KMS-11 (cell line): ENCODE measurements around the gene LHB.

Experiments
- H2AFZ ChIP-seq: fragments of 200-600 bp; sonication (generic); 2 replicates; pipeline ENCODE4 v1.6.1; 2016; ENCODE audit warnings: antibody characterized with exemption, mixed run types, low read depth
- H3K27ac ChIP-seq: fragments of 200-600 bp; sonication (generic); 2 replicates; pipeline ENCODE4 v1.6.1; 2016; ENCODE audit warnings: mild to moderate bottlenecking, mixed run types
- H3K27me3 ChIP-seq: fragments of 200-600 bp; sonication (generic); 2 replicates; pipeline ENCODE4 v1.6.1; 2017; ENCODE audit warnings: mild to moderate bottlenecking, low read depth, mixed run types, moderate library complexity; ENCODE audit not compliant: insufficient read depth
- H3K36me3 ChIP-seq: fragments of 200-600 bp; sonication (generic); 2 replicates; pipeline ENCODE4 v1.6.1; 2017; ENCODE audit warnings: mild to moderate bottlenecking, mixed run types; ENCODE audit not compliant: insufficient read depth
- H3K4me1 ChIP-seq: fragments of 200-600 bp; sonication (generic); 2 replicates; pipeline ENCODE4 v1.6.1; 2016; ENCODE audit warnings: mild to moderate bottlenecking, low read depth, mixed run types; ENCODE audit not compliant: poor library complexity, severe bottlenecking
- H3K4me2 ChIP-seq: fragments of 200-600 bp; sonication (generic); 2 replicates; pipeline ENCODE4 v1.7.0; 2016; ENCODE audit warnings: mild to moderate bottlenecking, mixed run types
- H3K4me3 ChIP-seq: fragments of 200-600 bp; sonication (generic); IDR thresholded peaks from 2 replicates; pipeline ENCODE4 v1.6.1; 2017; ENCODE audit warnings: low read depth, low read length, mixed read lengths; ENCODE audit not compliant: insufficient read depth
- H3K79me2 ChIP-seq: fragments of 200-600 bp; sonication (generic); 2 replicates; pipeline ENCODE4 v1.6.1; 2016; ENCODE audit warnings: low read depth, mixed run types; ENCODE audit not compliant: insufficient read depth
- H3K9ac ChIP-seq: fragments of 200-600 bp; sonication (generic); 2 replicates; pipeline ENCODE4 v1.6.1; 2016; ENCODE audit warnings: mild to moderate bottlenecking, mixed run types
- H4K20me1 ChIP-seq: fragments of 200-600 bp; sonication (generic); 2 replicates; pipeline ENCODE4 v1.6.1; 2016; ENCODE audit warnings: mild to moderate bottlenecking, mixed run types; ENCODE audit not compliant: insufficient read depth
- CTCF ChIP-seq: fragments of 200-600 bp; sonication (generic); conservative IDR thresholded peaks from 2 replicates; pipeline ENCODE4 v1.6.1; 2017; ENCODE audit warnings: low read depth, mild to moderate bottlenecking, antibody characterized with exemption, low read length, moderate library complexity, mixed read lengths

The LHB gene

DNA sequence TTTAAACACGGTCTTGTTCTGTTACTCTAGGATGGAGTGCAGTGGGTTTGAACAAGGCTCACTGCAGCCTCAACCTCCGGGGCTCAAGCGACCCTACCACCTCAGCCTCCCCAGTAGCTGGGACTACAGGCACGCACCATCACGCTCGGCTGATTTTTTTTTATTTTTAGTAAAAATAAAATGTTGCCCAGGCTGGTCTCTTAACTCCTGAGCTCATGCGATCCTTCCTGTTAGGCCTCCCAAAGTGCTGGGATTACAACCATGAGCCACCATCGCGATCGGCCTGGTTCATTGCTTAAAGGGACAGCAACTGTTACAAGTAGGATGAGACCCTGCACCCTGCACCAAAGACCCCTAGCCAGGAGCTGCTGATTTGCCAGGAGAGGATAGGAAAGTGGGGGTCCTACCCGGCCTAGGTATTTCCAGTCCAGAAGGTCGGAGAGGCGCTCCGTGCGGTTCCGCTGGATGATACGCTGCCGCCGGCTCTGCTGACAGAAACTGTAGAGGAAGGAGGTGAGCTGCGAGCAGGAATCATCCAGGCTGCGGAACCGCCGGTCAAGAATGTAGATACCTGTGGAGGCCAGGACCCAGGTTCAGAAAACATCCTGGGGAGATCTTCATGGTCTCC, 46.6 kb downstream of the LHB start:
- H3K27me3 ChIP-seq = no peaks in the 10 kb centered on the region
- no peak for TF ChIP-seq CTCF
- no peak overlapping the region for H3K9ac ChIP-seq
- H3K4me3 ChIP-seq = no peak overlapping the region
- no peak overlapping the region for H3K4me2 ChIP-seq
- no peaks in the 10 kb centered on the region for H3K36me3 ChIP-seq
- peaks cover 11% of the 10 kb centered on the region for H3K79me2 ChIP-seq
- peaks cover 15% of the 10 kb centered on the region for H3K4me1 ChIP-seq
- H4K20me1 ChIP-seq = no peaks in the 10 kb centered on the region
- no peak overlapping the region for H2AFZ ChIP-seq
- no peak overlapping the region for H3K27ac ChIP-seq

DNA sequence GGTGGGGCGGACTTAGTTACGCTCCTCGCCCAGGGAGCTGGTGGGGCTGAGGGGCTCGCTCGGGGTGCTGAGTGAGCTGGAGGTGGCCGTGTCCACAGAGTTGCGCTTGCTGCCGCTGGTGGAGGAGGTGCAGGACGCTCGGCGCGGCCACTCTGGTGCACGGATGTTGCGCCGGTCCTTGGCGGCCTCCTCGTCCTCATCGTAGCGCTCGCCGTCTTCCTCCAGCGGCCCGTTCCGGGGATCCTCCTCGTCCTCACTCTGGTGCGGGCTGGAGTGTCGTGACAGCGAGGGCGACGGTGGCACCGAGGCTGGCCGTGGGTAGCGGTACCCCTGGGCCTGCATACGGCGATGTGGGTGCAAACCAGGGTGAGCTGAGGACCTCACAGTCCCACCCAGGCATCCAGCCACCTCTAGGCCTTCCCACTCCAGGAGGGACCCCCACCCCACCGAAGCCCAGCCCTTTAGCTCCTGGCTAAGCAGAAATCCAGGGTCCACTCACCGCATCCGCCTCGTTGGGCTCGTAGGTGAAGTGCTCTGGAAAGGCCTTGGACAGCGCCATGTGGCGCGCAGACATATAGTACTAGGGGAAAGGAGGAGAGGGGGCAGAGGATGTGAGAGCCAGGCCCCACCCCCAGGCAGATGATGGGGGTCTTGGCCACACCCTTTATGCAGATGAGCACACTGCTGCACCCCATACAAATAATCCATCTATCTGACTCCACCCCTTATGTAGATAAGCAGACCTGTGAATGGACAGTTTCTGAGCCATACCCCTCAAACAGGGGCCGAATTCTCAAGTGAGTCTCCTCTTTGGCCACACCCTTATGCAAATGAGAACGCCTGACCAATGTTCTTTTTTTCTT, 47.4 kb downstream of the LHB start:
- Histone ChIP-seq H3K4me2 (no peak overlapping the region), H3K27me3 (no peaks in the 10 kb centered on the region), H3K36me3 (no peaks in the 10 kb centered on the region), H4K20me1 (no peaks in the 10 kb centered on the region), H3K27ac (no peak overlapping the region), H3K4me1 (peaks cover 17% of the 10 kb centered on the region), H3K4me3 (no peak overlapping the region), H2AFZ (no peak overlapping the region), H3K79me2 (peaks cover 11% of the 10 kb centered on the region), H3K9ac (no peak overlapping the region)
- no peak for TF ChIP-seq CTCF

DNA sequence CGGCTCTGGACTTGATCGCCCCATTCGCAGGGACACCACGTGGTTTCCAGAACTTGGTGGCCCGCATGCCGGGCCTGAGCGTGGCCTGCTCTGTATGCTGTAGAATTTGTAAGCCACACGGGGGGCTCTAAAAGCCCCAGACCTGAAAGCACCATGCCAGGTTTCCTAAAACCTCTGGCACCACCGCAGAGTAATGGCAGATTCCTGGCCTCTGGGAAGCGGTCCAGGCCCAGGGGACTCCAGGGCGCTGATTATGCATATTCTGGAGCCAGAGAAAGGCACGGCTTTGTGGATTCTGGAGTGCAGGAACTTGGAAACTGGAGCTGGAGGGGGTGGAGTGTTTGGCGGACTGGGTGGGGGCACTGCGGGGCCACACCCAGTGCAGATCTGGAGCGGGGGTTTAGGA, 48.1 kb downstream of the LHB start:
- TF ChIP-seq CTCF = no peak
- peaks cover 24% of the 10 kb centered on the region for H3K4me1 ChIP-seq

DNA sequence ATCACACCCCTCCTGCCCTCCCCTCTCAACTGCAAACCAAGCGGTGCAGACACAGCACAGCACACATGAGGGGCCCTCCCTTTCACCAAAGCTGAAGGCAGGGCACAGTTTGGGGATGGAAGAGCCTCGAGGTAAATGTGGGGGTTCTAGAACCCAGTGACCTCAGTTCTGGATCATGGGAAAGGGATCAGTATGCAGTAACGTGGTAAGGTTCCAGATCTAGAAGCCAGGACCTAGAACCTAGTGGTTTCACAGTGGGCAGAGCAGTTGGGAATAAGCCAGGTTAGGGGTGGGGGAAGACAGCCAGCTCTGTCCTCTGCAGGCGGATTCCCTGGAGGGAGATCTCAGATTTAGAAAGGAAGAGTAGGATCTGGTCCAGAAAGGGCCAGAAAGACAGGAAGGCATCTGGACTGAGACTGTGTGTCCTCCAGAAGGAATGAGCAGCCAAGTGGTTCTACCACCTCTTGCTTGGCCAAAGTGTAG, 48.7 kb downstream of the LHB start:
- Histone ChIP-seq H3K36me3 (no peaks in the 10 kb centered on the region), H3K9ac (no peak overlapping the region), H3K27ac (no peak overlapping the region)

More for the DNA sequence above, 48.1 kb downstream of the LHB start:
- H3K4me2 ChIP-seq = no peak overlapping the region
- H3K27me3 ChIP-seq = no peaks in the 10 kb centered on the region
- peaks cover 11% of the 10 kb centered on the region for H3K79me2 ChIP-seq
- no peak overlapping the region for H3K9ac ChIP-seq
- H3K27ac ChIP-seq = no peak overlapping the region
- no peak overlapping the region for H2AFZ ChIP-seq
- no peak overlapping the region for H3K4me3 ChIP-seq
- H4K20me1 ChIP-seq = no peaks in the 10 kb centered on the region
- no peaks in the 10 kb centered on the region for H3K36me3 ChIP-seq

More for the DNA sequence above, 48.7 kb downstream of the LHB start:
- Histone ChIP-seq H3K27me3 (no peaks in the 10 kb centered on the region), H3K4me3 (no peak overlapping the region), H3K4me2 (no peak overlapping the region), H3K79me2 (peaks cover 11% of the 10 kb centered on the region), H4K20me1 (no peaks in the 10 kb centered on the region), H2AFZ (no peak overlapping the region), H3K4me1 (peaks cover 30% of the 10 kb centered on the region)
- TF ChIP-seq CTCF = no peak
